Ishikawa (cell line): Measurements from ENCODE around the gene CD200R1L.

Source experiments
- CREB1 ChIP-seq: IDR thresholded peaks from 2 replicates; pipeline ENCODE4 v1.6.1; 2012; ENCODE audit warnings: low read depth
- RAD21 ChIP-seq: IDR thresholded peaks from 2 replicates; pipeline ENCODE4 v1.6.1; 2012; ENCODE audit warnings: low read depth
- YY1 ChIP-seq: IDR thresholded peaks from 2 replicates; pipeline ENCODE4 v1.6.1; 2012; ENCODE audit warnings: low read depth

- TF ChIP-seq CREB1 (no peak), YY1 (no peak), RAD21 (no peak)
Measured at GRCh38 chr3:112848196-112848595, 1.5 kb upstream of the CD200R1L start.
